ELR (cell line): ENCODE results near the gene RAB35.

Experiments
- DNase-seq: peaks from one replicate; pipeline ENCODE4 v3.0.0-alpha.2; 2015; ENCODE audit warnings: low read depth

The RAB35 gene

GRCh38 chr12:120086801-120087621, 29.5 kb downstream of the RAB35 start:
- DNase-seq, result peak; percentile 99

GRCh38 chr12:120085920-120086645, 30.5 kb downstream of the RAB35 start:
- no peak for DNase-seq

- no peak for DNase-seq
Measured at GRCh38 chr12:120081641-120082040, 34.9 kb downstream of the RAB35 start.

GRCh38 chr12:120079411-120080400, 36.8 kb downstream of the RAB35 start:
- DNase-seq, result peak; percentile 79

GRCh38 chr12:120078868-120079267, 37.7 kb downstream of the RAB35 start:
- no peak for DNase-seq

GRCh38 chr12:120077260-120077659, 39.3 kb downstream of the RAB35 start:
- no peak for DNase-seq

GRCh38 chr12:120076651-120077050, 39.9 kb downstream of the RAB35 start:
- DNase-seq, result no peak

GRCh38 chr12:120075034-120075616, 41.4 kb downstream of the RAB35 start:
- no peak for DNase-seq

- DNase-seq, result no peak
Measured at GRCh38 chr12:120072472-120073249, 43.9 kb downstream of the RAB35 start.

GRCh38 chr12:120071493-120072020, 45.0 kb downstream of the RAB35 start:
- DNase-seq, result no peak

GRCh38 chr12:120069278-120069677, 47.3 kb downstream of the RAB35 start:
- DNase-seq, result no peak

- no peak for DNase-seq
Measured at GRCh38 chr12:120067901-120068300, 48.7 kb downstream of the RAB35 start.

- no peak for DNase-seq
Measured at GRCh38 chr12:120067084-120067869, 49.3 kb downstream of the RAB35 start.

- DNase-seq, result peak; percentile 12
Measured at GRCh38 chr12:120066341-120066740, 50.2 kb downstream of the RAB35 start.

- DNase-seq, result no peak
Measured at GRCh38 chr12:120065472-120065871, 51.1 kb downstream of the RAB35 start.

GRCh38 chr12:120064054-120064940, 52.3 kb downstream of the RAB35 start:
- DNase-seq, result no peak

GRCh38 chr12:120062976-120063579, 53.5 kb downstream of the RAB35 start:
- DNase-seq, result no peak

- DNase-seq, result no peak
Measured at GRCh38 chr12:120061575-120062214, 54.9 kb downstream of the RAB35 start.
